K562 (cell line): ENCODE data around the gene HRAS. TPM values are rescaled to one million over a fixed set of nuclear protein-coding genes. Genes with fewer than 3 reads are reported as not detected.

Experiments used
- BACH1 ChIP-seq: fragments of 200-800 bp; sonication (Bioruptor generic); IDR thresholded peaks from 2 replicates; pipeline ENCODE4 v1.6.1; 2016; ENCODE audit warnings: missing genetic modification characterization, missing compliant biosample characterization
- MAFK ChIP-seq: IDR thresholded peaks from 2 replicates; pipeline ENCODE4 v1.6.1; 2011; ENCODE audit warnings: low read length, improper control_type of control experiment
- RBM22 ChIP-seq: fragments of 200-400 bp; formaldehyde crosslinking; IDR thresholded peaks from 2 replicates; pipeline ENCODE4 v1.6.1; 2018; ENCODE audit warnings: low read length, low read depth; ENCODE audit not compliant: poor library complexity, severe bottlenecking
- ZFX ChIP-seq: sonication (generic); formaldehyde crosslinking; IDR thresholded peaks from 2 replicates; pipeline ENCODE4 v1.8.0; 2022; ENCODE audit warnings: mild to moderate bottlenecking, missing genetic modification reagents, moderate library complexity
- polyA plus RNA-seq, 8 experiments: library from polyadenylated mRNA; depleted of rRNA in 4 of 8; stranded (reverse) in 5 of 8; unstranded in 3 of 8; fragments of >200 nt; fragmentation: Nextera tagmentation in 2 of 8; fragmentation: Illumina TruSeq in 1 of 8; extraction: Ambion mirVana in 2 of 8; extraction: Trizol in 1 of 8; gene quantifications; 2 replicates each; pipeline versions ENCODE4 v1.2.1 to v1.2.3, GENCODE V29; 2011 to 2014; ENCODE audit warnings: inconsistent platforms in 1 of 8, missing spikeins in 1 of 8
- total RNA-seq, 7 experiments: library from RNA; depleted of rRNA in 6 of 7; stranded (reverse); fragments of >200 nt in 6 of 7; fragmentation: Illumina TruSeq in 2 of 7; extraction: Trizol in 2 of 7; gene quantifications; 2 replicates each; pipeline versions ENCODE4 v1.2.1 to v1.2.3, GENCODE V29; 2011 to 2021; ENCODE audit warnings: low replicate concordance in 1 of 7
- TF ChIP-seq, protein P1 (sequence below), 2 experiments: fragments of 450-650 bp in 1 of 2; sonication (generic) in 1 of 2; formaldehyde crosslinking in 1 of 2; IDR thresholded peaks; 2 replicates each; pipeline versions ENCODE4 v1.7.1 to v1.9.0; 2016 to 2022; ENCODE audit warnings: inconsistent platforms in 1 of 2, mild to moderate bottlenecking in 1 of 2, missing genetic modification reagents in 1 of 2

Gene HRAS
- total and polyA plus RNA-seq, 9 of the 15 experiments (the other 6 are each of a cell fraction or from before 2014, with no cell fraction given), result 2.8 to 73.5 (median 29.6) TPM

DNA sequence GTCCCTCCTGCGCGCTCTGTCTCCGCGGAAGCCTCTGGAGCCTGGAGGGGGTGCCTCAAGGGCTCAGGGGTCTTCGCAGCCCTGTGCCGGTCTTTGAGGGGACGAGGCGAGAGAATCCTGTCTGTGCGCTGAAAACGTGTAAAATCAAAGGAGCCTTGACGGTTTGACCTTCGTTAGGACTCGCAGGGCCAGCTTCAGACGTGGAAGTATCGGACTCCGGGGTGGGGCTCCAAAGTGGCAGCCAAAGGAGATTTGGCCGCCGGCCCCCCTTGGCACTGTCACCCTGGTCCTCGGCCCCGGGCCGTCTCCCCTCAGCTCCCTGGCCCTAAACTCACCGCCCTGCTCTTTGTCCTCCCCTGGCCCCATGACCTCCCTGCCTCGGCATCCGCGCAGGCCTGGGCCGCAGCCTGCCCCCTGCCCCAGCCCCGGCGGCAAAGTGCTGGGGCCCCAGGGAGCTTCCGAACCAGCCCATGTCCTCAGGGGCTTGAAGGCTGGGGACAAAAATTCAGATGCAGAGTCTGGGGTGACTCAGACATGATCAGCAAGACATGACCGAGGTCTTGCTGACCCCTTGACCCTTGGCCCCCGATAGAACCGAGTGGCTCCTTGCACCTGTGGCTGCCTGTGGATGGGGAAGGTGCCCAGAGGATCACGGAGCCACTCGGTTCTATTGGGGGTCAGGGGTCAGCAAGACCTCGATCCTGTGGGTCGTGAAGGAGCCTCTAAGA lies 33.9 kb upstream of the HRAS start (continued):
- no peak for TF ChIP-seq MAFK
- TF ChIP-seq ZFX, result peak; percentile 36; the same call in 1 of the 2 replicates
- TF ChIP-seq, protein P1, sequence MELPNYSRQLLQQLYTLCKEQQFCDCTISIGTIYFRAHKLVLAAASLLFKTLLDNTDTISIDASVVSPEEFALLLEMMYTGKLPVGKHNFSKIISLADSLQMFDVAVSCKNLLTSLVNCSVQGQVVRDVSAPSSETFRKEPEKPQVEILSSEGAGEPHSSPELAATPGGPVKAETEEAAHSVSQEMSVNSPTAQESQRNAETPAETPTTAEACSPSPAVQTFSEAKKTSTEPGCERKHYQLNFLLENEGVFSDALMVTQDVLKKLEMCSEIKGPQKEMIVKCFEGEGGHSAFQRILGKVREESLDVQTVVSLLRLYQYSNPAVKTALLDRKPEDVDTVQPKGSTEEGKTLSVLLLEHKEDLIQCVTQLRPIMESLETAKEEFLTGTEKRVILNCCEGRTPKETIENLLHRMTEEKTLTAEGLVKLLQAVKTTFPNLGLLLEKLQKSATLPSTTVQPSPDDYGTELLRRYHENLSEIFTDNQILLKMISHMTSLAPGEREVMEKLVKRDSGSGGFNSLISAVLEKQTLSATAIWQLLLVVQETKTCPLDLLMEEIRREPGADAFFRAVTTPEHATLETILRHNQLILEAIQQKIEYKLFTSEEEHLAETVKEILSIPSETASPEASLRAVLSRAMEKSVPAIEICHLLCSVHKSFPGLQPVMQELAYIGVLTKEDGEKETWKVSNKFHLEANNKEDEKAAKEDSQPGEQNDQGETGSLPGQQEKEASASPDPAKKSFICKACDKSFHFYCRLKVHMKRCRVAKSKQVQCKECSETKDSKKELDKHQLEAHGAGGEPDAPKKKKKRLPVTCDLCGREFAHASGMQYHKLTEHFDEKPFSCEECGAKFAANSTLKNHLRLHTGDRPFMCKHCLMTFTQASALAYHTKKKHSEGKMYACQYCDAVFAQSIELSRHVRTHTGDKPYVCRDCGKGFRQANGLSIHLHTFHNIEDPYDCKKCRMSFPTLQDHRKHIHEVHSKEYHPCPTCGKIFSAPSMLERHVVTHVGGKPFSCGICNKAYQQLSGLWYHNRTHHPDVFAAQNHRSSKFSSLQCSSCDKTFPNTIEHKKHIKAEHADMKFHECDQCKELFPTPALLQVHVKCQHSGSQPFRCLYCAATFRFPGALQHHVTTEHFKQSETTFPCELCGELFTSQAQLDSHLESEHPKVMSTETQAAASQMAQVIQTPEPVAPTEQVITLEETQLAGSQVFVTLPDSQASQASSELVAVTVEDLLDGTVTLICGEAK (IDR thresholded peaks at IDR 0.05), result 0 out of 2 replicates have a peak, but pooled peaks have one; percentile 38
- TF ChIP-seq, protein P1 (CRISPR knock-in tag; IDR thresholded peaks at IDR 0.05), result no peak
- TF ChIP-seq RBM22, result peak; percentile 35
- TF ChIP-seq BACH1 (tag), result no peak
